Karpas-422 (cell line): ENCODE measurements around the gene ZBTB7B. TPM values are rescaled to one million over a fixed set of nuclear protein-coding genes. Genes with fewer than 3 reads are reported as not detected.

ENCODE experiments used
- DNase-seq: peaks from one replicate; pipeline ENCODE4 v3.0.0-alpha.2; 2015
- H2AFZ ChIP-seq: fragments of 200-600 bp; sonication (generic); 2 replicates; pipeline ENCODE4 v1.6.1; 2014; ENCODE audit warnings: antibody characterized with exemption, low read length, mixed read lengths
- H3K27ac ChIP-seq: fragments of 200-600 bp; sonication (generic); 2 replicates; pipeline ENCODE4 v1.5.1; 2014; ENCODE audit warnings: mild to moderate bottlenecking, low read length, moderate library complexity
- H3K27me3 ChIP-seq: fragments of 200-600 bp; sonication (generic); 2 replicates; pipeline ENCODE4 v1.6.1; 2014; ENCODE audit warnings: low read length, mixed read lengths
- H3K36me3 ChIP-seq: fragments of 200-600 bp; sonication (generic); 2 replicates; pipeline ENCODE4 v1.6.1; 2014; ENCODE audit warnings: low read length, mixed read lengths; ENCODE audit not compliant: insufficient read depth
- H3K4me1 ChIP-seq: fragments of 200-600 bp; sonication (generic); 2 replicates; pipeline ENCODE4 v1.6.1; 2014; ENCODE audit warnings: mild to moderate bottlenecking, low read length, mixed read lengths
- H3K4me2 ChIP-seq: fragments of 200-600 bp; sonication (generic); 2 replicates; pipeline ENCODE4 v1.6.1; 2014; ENCODE audit warnings: low read length, low read depth, mild to moderate bottlenecking; ENCODE audit not compliant: poor library complexity, severe bottlenecking
- H3K4me3 ChIP-seq: fragments of 200-600 bp; sonication (generic); 2 replicates; pipeline ENCODE4 v1.5.1; 2014; ENCODE audit warnings: mild to moderate bottlenecking, antibody characterized with exemption, low read length, mixed read lengths
- H3K79me2 ChIP-seq: fragments of 200-600 bp; sonication (generic); 2 replicates; pipeline ENCODE4 v1.6.1; 2014; ENCODE audit warnings: mild to moderate bottlenecking, low read length, mixed read lengths
- H3K9ac ChIP-seq: fragments of 200-600 bp; sonication (generic); 2 replicates; pipeline ENCODE4 v1.6.0; 2014; ENCODE audit warnings: low read length
- H3K9me2 ChIP-seq: fragments of 200-600 bp; sonication (generic), shearing (Covaris generic); replicated peaks from 2 replicates; pipeline ENCODE4 v1.6.0; 2014; ENCODE audit warnings: mild to moderate bottlenecking, low read length, moderate library complexity; ENCODE audit not compliant: insufficient read depth
- H3K9me3 ChIP-seq: fragments of 300-700, 200-600 bp; sonication (generic); 2 replicates; pipeline ENCODE4 v1.6.1; 2014; ENCODE audit warnings: low read length, mixed read lengths
- H4K20me1 ChIP-seq: fragments of 200-600 bp; sonication (generic); 2 replicates; pipeline ENCODE4 v1.6.1; 2014; ENCODE audit warnings: mild to moderate bottlenecking, antibody characterized with exemption, low read length, low read depth; ENCODE audit not compliant: insufficient read depth
- total RNA-seq: library from RNA; depleted of rRNA; stranded (reverse); fragments of >200 nt; shearing (Covaris generic); gene quantifications from 2 replicates; pipeline ENCODE4 v1.2.3, GENCODE V29; 2014; ENCODE audit warnings: low replicate concordance

ZBTB7B gene
- total RNA-seq, 1 experiment from 2014 or later: 17.1 TPM

DNA sequence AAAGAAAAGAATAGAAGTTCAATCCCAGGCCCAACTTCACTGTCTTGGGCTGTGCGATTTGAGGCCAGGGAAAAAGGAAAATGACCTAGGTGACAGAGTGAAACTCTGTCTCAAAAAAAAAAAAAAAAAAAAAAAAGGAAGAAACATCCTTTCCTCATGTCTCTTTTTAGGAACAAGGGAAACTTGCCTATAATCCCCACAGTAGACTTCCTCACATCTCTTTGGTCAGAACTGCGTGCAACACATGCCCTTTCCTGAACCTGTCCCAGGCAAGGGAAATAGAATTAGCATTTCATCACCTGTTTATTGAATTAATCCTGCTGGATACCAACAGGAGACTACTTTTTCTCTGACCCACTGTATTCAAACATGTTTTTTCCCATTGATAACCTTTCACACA, 33.3 kb downstream of the ZBTB7B start:
- H3K79me2 ChIP-seq: no peaks in the 10 kb centered on the region
- H3K4me3 ChIP-seq: no peak overlapping the region
- no peaks in the 10 kb centered on the region for H3K9me2 ChIP-seq
- DNase-seq: no peak
- H3K4me1 ChIP-seq: no peaks in the 10 kb centered on the region
- no peaks in the 10 kb centered on the region for H3K36me3 ChIP-seq
- no peaks in the 10 kb centered on the region for H4K20me1 ChIP-seq
- no peak overlapping the region for H3K4me2 ChIP-seq
- H3K27me3 ChIP-seq: no peaks in the 10 kb centered on the region
- H2AFZ ChIP-seq: no peak overlapping the region
- H3K27ac ChIP-seq: no peak overlapping the region
- no peak overlapping the region for H3K9ac ChIP-seq
- H3K9me3 ChIP-seq: no peaks in the 10 kb centered on the region

DNA sequence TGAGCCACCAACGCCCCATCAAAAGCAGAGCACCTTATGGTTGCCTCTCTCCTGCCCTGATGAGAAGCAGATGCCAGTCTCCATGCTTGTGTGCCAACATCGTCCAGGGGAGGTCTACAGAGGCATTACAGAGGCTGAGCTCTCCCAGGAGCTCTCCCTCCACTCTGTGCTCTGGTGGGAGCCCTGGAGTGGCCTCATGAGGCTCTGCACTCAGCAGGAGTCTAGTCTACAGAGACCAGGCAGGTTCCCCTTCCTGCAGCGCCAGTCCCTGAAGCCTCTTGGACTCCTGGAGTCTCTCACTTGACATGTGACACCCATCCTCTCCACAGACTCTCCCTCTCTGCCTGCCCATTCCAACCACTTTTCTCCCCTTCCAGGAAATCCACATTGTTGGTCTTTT, 34.4 kb downstream of the ZBTB7B start:
- Histone ChIP-seq H3K9ac (no peak overlapping the region), H3K27ac (no peak overlapping the region), H3K9me2 (no peaks in the 10 kb centered on the region)

DNA sequence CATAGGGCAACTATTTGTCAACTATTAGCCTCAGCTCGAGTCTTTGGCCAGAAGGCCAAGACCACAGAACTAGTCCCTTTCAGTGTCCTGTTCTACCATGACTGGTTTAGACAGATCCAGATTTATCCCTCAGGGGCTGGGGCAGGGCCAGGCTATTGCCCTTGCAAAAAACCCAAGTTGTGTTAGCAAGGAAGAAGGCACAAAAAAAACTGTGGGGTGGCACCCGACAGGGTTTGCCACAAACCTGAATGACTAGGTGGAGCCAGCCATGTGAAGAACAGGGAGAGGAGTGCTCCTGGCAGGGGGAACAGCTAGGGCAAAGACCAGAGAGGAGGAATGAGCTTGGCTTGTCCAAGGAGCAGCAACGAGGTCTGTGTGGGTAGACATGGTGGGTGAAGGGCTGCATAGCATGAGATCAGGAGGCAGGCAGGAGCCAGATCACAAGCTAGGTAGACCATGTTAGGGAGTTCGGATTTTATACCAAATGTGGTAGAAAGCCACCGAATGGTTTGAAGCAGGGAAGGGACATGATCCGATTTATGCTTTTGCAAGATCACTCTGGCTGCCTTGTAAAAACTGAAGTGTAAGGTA, 35.3 kb downstream of the ZBTB7B start:
- H3K79me2 ChIP-seq: no peaks in the 10 kb centered on the region
- H3K36me3 ChIP-seq: no peaks in the 10 kb centered on the region
- DNase-seq: no peak
- no peaks in the 10 kb centered on the region for H3K4me1 ChIP-seq
- no peaks in the 10 kb centered on the region for H3K27me3 ChIP-seq
- no peak overlapping the region for H3K27ac ChIP-seq
- no peak overlapping the region for H3K4me3 ChIP-seq
- no peaks in the 10 kb centered on the region for H4K20me1 ChIP-seq
- H3K9me3 ChIP-seq: no peaks in the 10 kb centered on the region
- H3K9me2 ChIP-seq: no peaks in the 10 kb centered on the region
- no peak overlapping the region for H3K4me2 ChIP-seq
- H2AFZ ChIP-seq: no peak overlapping the region
- H3K9ac ChIP-seq: no peak overlapping the region

More for the DNA sequence above, 34.4 kb downstream of the ZBTB7B start:
- Histone ChIP-seq H3K4me2 (no peak overlapping the region), H3K79me2 (no peaks in the 10 kb centered on the region), H3K27me3 (no peaks in the 10 kb centered on the region), H3K4me3 (no peak overlapping the region), H2AFZ (no peak overlapping the region), H3K9me3 (no peaks in the 10 kb centered on the region), H3K36me3 (no peaks in the 10 kb centered on the region), H4K20me1 (no peaks in the 10 kb centered on the region), H3K4me1 (no peaks in the 10 kb centered on the region)
- DNase-seq: no peak

DNA sequence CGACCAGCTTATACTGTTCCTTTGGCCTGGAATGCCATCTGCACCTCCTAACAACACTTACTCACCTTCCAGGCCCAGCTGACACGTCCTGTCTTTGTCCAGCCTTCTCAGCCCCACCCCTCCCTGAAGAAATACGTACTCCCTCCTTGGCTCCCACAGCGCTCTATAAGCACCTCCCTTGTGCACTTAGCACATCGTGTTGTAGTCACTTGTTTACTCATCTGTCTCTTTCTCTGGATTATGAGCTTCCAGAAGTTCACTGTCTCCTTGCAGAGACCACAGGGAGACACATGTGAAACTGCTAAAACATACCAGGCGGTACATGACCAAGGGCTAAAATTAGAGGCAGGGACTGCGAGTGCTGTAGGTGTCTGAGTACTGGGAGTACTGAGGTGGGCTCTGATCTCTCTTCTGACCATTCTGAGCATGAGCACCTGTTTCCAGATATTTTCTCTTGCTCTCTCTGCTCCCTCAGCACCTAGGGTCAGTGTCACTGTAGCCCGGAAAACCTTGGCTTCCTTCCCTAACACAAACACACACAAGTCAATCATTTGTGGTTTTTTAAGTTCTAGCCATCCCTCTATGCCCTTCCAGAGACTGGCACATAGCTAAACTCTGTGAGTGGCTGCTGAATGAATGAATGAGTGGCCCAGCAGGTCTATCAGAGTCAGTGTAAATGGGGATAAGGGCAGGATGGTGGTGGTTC, 36.2 kb downstream of the ZBTB7B start:
- no peaks in the 10 kb centered on the region for H3K27me3 ChIP-seq
- H3K9me3 ChIP-seq: no peaks in the 10 kb centered on the region
- H3K27ac ChIP-seq: no peak overlapping the region
- H3K4me3 ChIP-seq: no peak overlapping the region
- H3K9me2 ChIP-seq: no peaks in the 10 kb centered on the region
- H3K4me1 ChIP-seq: no peaks in the 10 kb centered on the region
- H3K36me3 ChIP-seq: no peaks in the 10 kb centered on the region
- H3K9ac ChIP-seq: no peak overlapping the region
- no peak overlapping the region for H2AFZ ChIP-seq
- H3K79me2 ChIP-seq: no peaks in the 10 kb centered on the region
- H3K4me2 ChIP-seq: no peak overlapping the region
- DNase-seq: no peak
- H4K20me1 ChIP-seq: no peaks in the 10 kb centered on the region

DNA sequence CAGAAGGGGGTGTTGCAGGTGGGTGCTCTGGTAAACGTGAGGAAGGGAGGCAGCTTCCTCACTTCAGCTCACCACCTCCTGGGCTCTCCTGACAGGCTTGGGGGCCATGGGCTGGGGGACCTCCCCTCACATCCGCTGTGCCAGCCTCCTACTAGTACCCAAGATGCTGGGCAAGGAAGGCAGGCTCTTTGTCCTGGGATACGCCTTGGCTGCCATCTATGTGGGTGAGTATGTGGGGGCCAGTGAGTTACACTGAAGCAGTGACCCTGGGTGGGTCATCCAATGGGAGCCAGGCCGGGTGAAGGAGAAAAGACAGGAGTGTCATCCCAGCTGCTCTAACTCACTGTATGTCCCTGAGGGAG, 36.7 kb downstream of the ZBTB7B start:
- Histone ChIP-seq H3K9me2 (no peaks in the 10 kb centered on the region), H3K36me3 (no peaks in the 10 kb centered on the region), H3K27me3 (no peaks in the 10 kb centered on the region), H3K9ac (no peak overlapping the region), H3K4me3 (no peak overlapping the region), H4K20me1 (no peaks in the 10 kb centered on the region), H3K79me2 (no peaks in the 10 kb centered on the region), H3K27ac (no peak overlapping the region), H3K9me3 (no peaks in the 10 kb centered on the region), H2AFZ (no peak overlapping the region), H3K4me1 (no peaks in the 10 kb centered on the region), H3K4me2 (no peak overlapping the region)
- DNase-seq: no peak

DNA sequence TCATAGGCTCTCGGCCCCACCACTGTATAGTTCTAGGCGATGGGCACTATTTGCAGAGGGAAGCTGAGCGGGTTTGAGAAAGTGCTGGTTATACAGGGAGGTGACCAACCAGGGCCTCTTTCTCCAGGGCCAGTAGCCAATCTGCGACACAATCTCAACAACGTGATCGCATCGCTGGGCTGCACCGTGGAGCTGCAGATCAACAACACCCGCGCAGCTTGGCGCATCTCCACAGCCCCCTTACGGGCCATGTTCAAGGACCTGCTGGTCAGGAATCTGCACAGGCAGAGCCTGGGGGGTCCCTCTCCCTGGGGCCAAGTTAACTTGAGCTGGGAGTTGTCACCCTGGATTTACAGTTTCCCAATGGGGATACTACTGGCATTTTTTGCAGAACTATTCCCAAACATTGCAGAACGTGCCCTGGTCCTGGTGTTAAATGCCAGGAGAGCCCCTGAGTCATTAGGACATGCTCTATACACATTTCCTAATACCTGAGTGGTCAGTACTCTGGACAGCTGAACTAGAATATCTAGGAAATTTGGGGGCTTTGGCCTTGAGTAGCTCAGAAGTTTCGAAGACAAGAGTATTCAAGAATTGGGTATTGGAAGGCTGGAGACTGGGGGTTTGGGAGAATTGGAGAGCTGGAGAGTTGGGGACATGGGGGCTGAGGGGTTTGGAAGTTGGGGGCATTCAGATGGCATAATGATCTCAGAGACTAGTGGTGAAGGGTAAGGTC, 37.9 kb downstream of the ZBTB7B start:
- no peak for DNase-seq
- H3K9ac ChIP-seq: no peak overlapping the region
- no peak overlapping the region for H3K27ac ChIP-seq
- no peak overlapping the region for H3K4me2 ChIP-seq
- H4K20me1 ChIP-seq: no peaks in the 10 kb centered on the region
- H3K27me3 ChIP-seq: no peaks in the 10 kb centered on the region
- H3K4me3 ChIP-seq: no peak overlapping the region
- no peaks in the 10 kb centered on the region for H3K36me3 ChIP-seq
- H2AFZ ChIP-seq: no peak overlapping the region
- no peaks in the 10 kb centered on the region for H3K4me1 ChIP-seq
- H3K79me2 ChIP-seq: no peaks in the 10 kb centered on the region
- no peaks in the 10 kb centered on the region for H3K9me3 ChIP-seq
- no peaks in the 10 kb centered on the region for H3K9me2 ChIP-seq

DNA sequence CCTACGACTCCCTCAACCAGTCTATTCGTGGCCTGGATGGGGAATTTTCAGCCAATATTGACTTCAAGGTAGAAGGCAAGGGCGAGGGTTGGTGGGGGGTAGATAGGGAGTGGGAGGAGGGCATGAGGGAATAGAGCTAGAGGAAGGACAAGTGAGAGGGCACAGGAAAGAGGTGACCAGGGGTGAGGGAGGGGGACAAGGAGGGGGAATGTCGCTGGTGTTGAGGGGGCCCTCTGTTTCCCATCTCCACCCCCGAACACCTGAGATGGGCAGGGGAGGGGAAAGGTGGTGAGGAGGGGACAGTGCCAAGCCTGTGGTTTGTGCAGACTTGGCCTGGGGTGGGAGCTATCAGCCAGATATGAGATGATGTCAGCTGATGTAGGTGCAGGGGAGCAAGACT, 40.2 kb downstream of the ZBTB7B start:
- H3K9me3 ChIP-seq: no peaks in the 10 kb centered on the region
- no peaks in the 10 kb centered on the region for H3K9me2 ChIP-seq
- no peak overlapping the region for H3K27ac ChIP-seq
- H3K4me3 ChIP-seq: no peak overlapping the region
- no peak overlapping the region for H2AFZ ChIP-seq
- no peaks in the 10 kb centered on the region for H3K79me2 ChIP-seq
- no peaks in the 10 kb centered on the region for H4K20me1 ChIP-seq
- no peak overlapping the region for H3K9ac ChIP-seq
- H3K27me3 ChIP-seq: no peaks in the 10 kb centered on the region
- no peaks in the 10 kb centered on the region for H3K4me1 ChIP-seq
- DNase-seq: no peak
- H3K4me2 ChIP-seq: no peak overlapping the region
- no peaks in the 10 kb centered on the region for H3K36me3 ChIP-seq

DNA sequence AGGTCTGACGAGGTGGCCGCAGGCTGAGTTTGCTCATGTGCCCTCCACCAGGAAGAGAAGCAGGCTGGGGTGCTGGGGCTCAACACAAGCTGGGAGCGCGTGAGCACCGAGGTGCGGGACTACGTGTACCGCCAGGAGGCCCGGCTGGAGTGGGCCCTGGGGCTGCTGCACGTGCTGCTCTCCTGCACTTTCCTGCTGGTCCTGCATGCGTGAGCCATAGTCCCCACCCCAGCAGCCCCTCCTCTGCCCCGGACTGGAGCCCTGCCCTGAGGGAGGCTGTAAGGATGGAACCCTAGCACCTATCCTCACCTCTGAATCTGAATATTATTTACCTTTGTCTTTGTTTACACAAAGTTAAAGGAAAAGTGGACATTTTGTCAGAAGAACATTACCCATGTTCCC, 40.7 kb downstream of the ZBTB7B start:
- no peak overlapping the region for H3K9ac ChIP-seq
- no peaks in the 10 kb centered on the region for H3K36me3 ChIP-seq
- H3K9me3 ChIP-seq: no peaks in the 10 kb centered on the region
- H4K20me1 ChIP-seq: no peaks in the 10 kb centered on the region
- no peaks in the 10 kb centered on the region for H3K9me2 ChIP-seq
- H2AFZ ChIP-seq: no peak overlapping the region
- no peaks in the 10 kb centered on the region for H3K27me3 ChIP-seq
- H3K4me1 ChIP-seq: no peaks in the 10 kb centered on the region
- H3K4me3 ChIP-seq: no peak overlapping the region
- no peak overlapping the region for H3K4me2 ChIP-seq
- no peak overlapping the region for H3K27ac ChIP-seq
- no peak for DNase-seq
- H3K79me2 ChIP-seq: no peaks in the 10 kb centered on the region
